ENCODE measurements around the gene TMEM87B. TPM values are rescaled to one million over a fixed set of nuclear protein-coding genes. Genes with fewer than 3 reads are reported as not detected.

Gene TMEM87B
- total and polyA plus RNA-seq, 2 of the 8 experiments (the other 6 are each of a cell fraction or from before 2014, with no cell fraction given): 7.2 to 9.0 TPM

- Histone ChIP-seq H2BK120ac (replicated peaks; ENCODE audit: low read depth, low read length) (no peak overlapping the region), H2BK5ac (ENCODE audit: low read depth, low read length) (no peak overlapping the region), H4K5ac (ENCODE audit: insufficient read length, low read depth, low read length) (no peak overlapping the region), H3K79me1 (ENCODE audit: low read depth, low read length) (no peaks in the 10 kb centered on the region), H2BK15ac (ENCODE audit: low read length) (no peak overlapping the region), H3K9me3 (ENCODE audit: insufficient read depth in 2 of 2, low read depth in 1 of 2, low read length in 1 of 2) (no peaks in the 10 kb centered on the region), H2BK12ac (ENCODE audit: low read depth, low read length) (no peak overlapping the region), H2BK20ac (ENCODE audit: low read length) (no peak overlapping the region), H3K56ac (replicated peaks; ENCODE audit: insufficient read length, low read depth, low read length) (no peak overlapping the region), H2AK5ac (ENCODE audit: low read depth, low read length) (no peak overlapping the region), H3K23ac (ENCODE audit: insufficient read length) (no peak overlapping the region), H3K27me3 (replicated peaks in 1 of 4; ENCODE audit: control insufficient read depth in 3 of 4, extremely low read depth in 1 of 4, insufficient read depth in 3 of 4, low read length in 3 of 4) (no peaks in the 10 kb centered on the region), H3K4me1 (replicated peaks in 1 of 4; ENCODE audit: control insufficient read depth in 3 of 4, insufficient read depth in 4 of 4, low read length in 3 of 4) (no peaks in the 10 kb centered on the region; a peak in 1 of 7 replicates), H3K9ac (replicated peaks in 1 of 4; ENCODE audit: extremely low read depth in 1 of 4, low read depth in 3 of 4, low read length in 3 of 4) (no peak overlapping the region), H4K91ac (replicated peaks; ENCODE audit: insufficient read length, low read length) (no peak overlapping the region), H4K20me1 (replicated peaks in 1 of 2; ENCODE audit: control insufficient read depth in 1 of 2, insufficient read depth in 2 of 2, low read length in 2 of 2) (no peaks in the 10 kb centered on the region), H3K4ac (replicated peaks; ENCODE audit: insufficient read length, low read depth, low read length) (no peak overlapping the region), H3K4me3 (ENCODE audit: extremely low read depth in 1 of 4, insufficient read depth in 2 of 4, low read depth in 3 of 4, low read length in 4 of 4) (no peak overlapping the region), H3K14ac (ENCODE audit: insufficient read length) (no peak overlapping the region), H3K23me2 (ENCODE audit: low read depth, low read length) (no peaks in the 10 kb centered on the region), H3K27ac (ENCODE audit: low read depth, low read length) (no peak overlapping the region), H3K18ac (ENCODE audit: extremely low read depth, low read length) (no peak overlapping the region), H4K8ac (ENCODE audit: extremely low read depth, insufficient read depth, low read length) (no peak overlapping the region), H3K36me3 (ENCODE audit: control insufficient read depth in 2 of 4, insufficient read depth in 4 of 4, low read length in 3 of 4) (no peaks in the 10 kb centered on the region; a peak in 1 of 8 replicates), H3K79me2 (ENCODE audit: control insufficient read depth in 1 of 2, insufficient read depth in 2 of 2, low read length in 2 of 2) (no peaks in the 10 kb centered on the region), H2AFZ (ENCODE audit: low read length) (no peak overlapping the region), H3K4me2 (ENCODE audit: insufficient read depth in 1 of 2, low read depth in 2 of 2, low read length in 2 of 2) (no peak overlapping the region)
- FAIRE-seq: no peak
- no peak for DNase-seq (ENCODE audit: low read depth in 1 of 2, low spot score in 2 of 2)
- WGBS, 2 experiments (ENCODE audit: extremely low coverage in 1 of 2, insufficient coverage in 1 of 2, insufficient read length in 1 of 2, insufficient replicate concordance in 2 of 2, low coverage in 1 of 2, low lambda C conversion rate in 2 of 2, missing lambda C conversion rate in 1 of 2): 92 to 100% methylated on average over 2 to 8 of the region's 8 CpGs
- ChIA-PET CTCF (ENCODE audit: partially characterized antibody) (interaction anchor here (0.6 to 1.1 kb wide), 3 partner anchors 13 to 396 kb away, joined by 3 to 4 read pairs (median 4); no protein-coding TSS in a partner anchor), POLR2A (ENCODE audit: partially characterized antibody) (interaction anchor here (1.7 kb wide), 1 partner anchor 21 kb away, joined by 6 read pairs; the partner anchor contains the start of gene TMEM87B)
- TF ChIP-seq SP1 (IDR thresholded peaks at IDR 0.05; ENCODE audit: low read depth, low read length) (no peak), SIRT6 (IDR thresholded peaks at IDR 0.05; ENCODE audit: low read length) (no peak), HDAC2 (IDR thresholded peaks at IDR 0.05; ENCODE audit: borderline replicate concordance in 1 of 2, low read depth in 2 of 2, low read length in 2 of 2) (no peak), EP300 (IDR thresholded peaks at IDR 0.05; ENCODE audit: borderline replicate concordance in 1 of 2, low read depth in 2 of 2, low read length in 2 of 2) (no peak), MAFK (IDR thresholded peaks at IDR 0.05; ENCODE audit: low read depth, low read length) (no peak), TBP (IDR thresholded peaks at IDR 0.05; ENCODE audit: low read depth, low read length) (no peak), TAF7 (optimal IDR thresholded peaks at IDR 0.05; ENCODE audit: borderline replicate concordance, low read depth, low read length) (no peak)
- TF ChIP-seq, protein P1, sequence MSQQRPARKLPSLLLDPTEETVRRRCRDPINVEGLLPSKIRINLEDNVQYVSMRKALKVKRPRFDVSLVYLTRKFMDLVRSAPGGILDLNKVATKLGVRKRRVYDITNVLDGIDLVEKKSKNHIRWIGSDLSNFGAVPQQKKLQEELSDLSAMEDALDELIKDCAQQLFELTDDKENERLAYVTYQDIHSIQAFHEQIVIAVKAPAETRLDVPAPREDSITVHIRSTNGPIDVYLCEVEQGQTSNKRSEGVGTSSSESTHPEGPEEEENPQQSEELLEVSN (IDR thresholded peaks at IDR 0.05): no peak
- TF ChIP-seq, protein P2, sequence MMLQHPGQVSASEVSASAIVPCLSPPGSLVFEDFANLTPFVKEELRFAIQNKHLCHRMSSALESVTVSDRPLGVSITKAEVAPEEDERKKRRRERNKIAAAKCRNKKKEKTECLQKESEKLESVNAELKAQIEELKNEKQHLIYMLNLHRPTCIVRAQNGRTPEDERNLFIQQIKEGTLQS (IDR thresholded peaks at IDR 0.05; ENCODE audit: insufficient read depth, low read depth, low read length): no peak
Measured at GRCh38 chr2:112075490-112076260, 20.6 kb downstream of the TMEM87B start.

All from H1 (cell line).